HepG2 (cell line): ENCODE results near the gene CPT1C. TPM values are rescaled to one million over a fixed set of nuclear protein-coding genes. Genes with fewer than 3 reads are reported as not detected.

Experiments used
- ATAC-seq: fragments of 200-7000 bp; cut with Tn5 transposase; 3 replicates; pipeline ENCODE4 v1.9.1; 2020; ENCODE audit warnings: mild to moderate bottlenecking, moderate library complexity
- BruUV-seq: library from RNA; stranded (reverse); fragments of 400-500 nt; replicated peaks from 2 replicates; lab custom pipeline; 2021; lab: Mats Ljungman, UMichigan
- CTCF ChIA-PET: fragments of 300-600 bp; formaldehyde crosslinking; extraction: SDS; loops from one replicate; lab custom pipeline; 2021; ENCODE audit warnings: low total read pairs, inconsistent platforms, low intra/inter-chr PET ratio; lab: Yijun Ruan, JAX
- POLR2A ChIA-PET: fragments of 350-600 bp; sonication (Branson Sonifier 250); formaldehyde crosslinking; loops from one replicate; lab custom pipeline; 2020; ENCODE audit warnings: antibody characterized with exemption, inconsistent platforms; lab: Yijun Ruan, JAX
- DNase-seq: peaks from one replicate; pipeline ENCODE4 v3.0.0-alpha.2; 2015; ENCODE audit warnings: low spot score
- FAIRE-seq: peaks from 3 replicates; lab custom pipeline; 2011; peaks lifted over from hg19 to GRCh38; lab: Jason Lieb, UNC
- H2AFZ ChIP-seq: one replicate; pipeline ENCODE4 v1.6.1; 2011; ENCODE audit warnings: low read length, inconsistent platforms
- H3K27ac ChIP-seq: fragments of 300-600 bp; 3 replicates; pipeline ENCODE4 v1.8.0; 2011; ENCODE audit warnings: mixed run types, mild to moderate bottlenecking, mixed read lengths, low read length, inconsistent platforms; ENCODE audit not compliant: insufficient read depth; ENCODE audit errors: extremely low read length
- H3K27me3 ChIP-seq, 2 experiments: fragments of 200-600 bp in 1 of 2; 2 replicates in 1 of 2; 3 replicates in 1 of 2; pipeline versions ENCODE4 v1.6.0 to v1.8.0; 2011; ENCODE audit warnings: low read length in 2 of 2, mild to moderate bottlenecking in 2 of 2, moderate library complexity in 2 of 2, inconsistent platforms in 1 of 2; ENCODE audit not compliant: insufficient read depth in 2 of 2, control insufficient read depth in 1 of 2
- H3K36me3 ChIP-seq, 2 experiments: fragments of 200-600 bp in 1 of 2; replicated peaks in 1 of 2; 2 replicates in 1 of 2; 3 replicates in 1 of 2; pipeline versions ENCODE4 v1.5.1 to v1.8.0; 2011; ENCODE audit warnings: low read length in 2 of 2, inconsistent platforms in 1 of 2; ENCODE audit not compliant: insufficient read depth in 2 of 2, control insufficient read depth in 1 of 2
- H3K4me1 ChIP-seq: 2 replicates; pipeline ENCODE4 v1.5.1; 2012; ENCODE audit warnings: low read length, inconsistent platforms; ENCODE audit not compliant: insufficient read depth
- H3K4me2 ChIP-seq: 2 replicates; pipeline ENCODE4 v1.6.0; 2011; ENCODE audit warnings: low read depth, low read length, inconsistent platforms
- H3K4me3 ChIP-seq, 3 experiments: fragments of 200-600 bp in 1 of 3; sonication (generic), shearing (Covaris generic) in 1 of 3; replicated peaks in 1 of 3; 2 replicates each; pipeline ENCODE4 v1.5.1; 2011 to 2016; ENCODE audit warnings: low read length in 3 of 3, inconsistent platforms in 2 of 3, low read depth in 2 of 3, mild to moderate bottlenecking in 2 of 3, control low read depth in 1 of 3, mixed read lengths in 1 of 3; ENCODE audit not compliant: insufficient read depth in 1 of 3
- H3K79me2 ChIP-seq: one replicate; pipeline ENCODE4 v1.6.1; 2011; ENCODE audit warnings: low read length, inconsistent platforms; ENCODE audit not compliant: insufficient read depth
- H3K9ac ChIP-seq: 2 replicates; pipeline ENCODE4 v1.6.0; 2011; ENCODE audit warnings: mild to moderate bottlenecking, low read depth, low read length, inconsistent platforms; ENCODE audit not compliant: insufficient read depth
- H3K9me3 ChIP-seq: 2 replicates; pipeline ENCODE4 v1.5.1; 2012; ENCODE audit warnings: mild to moderate bottlenecking, low read length
- H4K20me1 ChIP-seq: 2 replicates; pipeline ENCODE4 v1.6.0; 2011; ENCODE audit warnings: inconsistent platforms, mild to moderate bottlenecking, low read length, moderate library complexity; ENCODE audit not compliant: insufficient read depth
- FOSL2 ChIP-seq: sonication (generic); formaldehyde crosslinking; IDR thresholded peaks from 2 replicates; pipeline ENCODE4 v1.4.0; 2020; ENCODE audit warnings: missing genetic modification reagents
- IRF2 ChIP-seq: IDR thresholded peaks from 2 replicates; pipeline ENCODE4 v1.6.1; 2018; ENCODE audit warnings: missing genetic modification reagents, missing compliant biosample characterization
- YEATS2 ChIP-seq: sonication (generic); formaldehyde crosslinking; IDR thresholded peaks from 2 replicates; pipeline ENCODE4 v1.4.0; 2020; ENCODE audit warnings: missing genetic modification reagents, borderline replicate concordance
- YY1 ChIP-seq: IDR thresholded peaks from 2 replicates; pipeline ENCODE4 v1.6.1; 2011; ENCODE audit warnings: low read length, low read depth, moderate library complexity, mild to moderate bottlenecking; ENCODE audit not compliant: insufficient read depth, insufficient replicate concordance
- ZNF687 ChIP-seq: sonication (generic); formaldehyde crosslinking; IDR thresholded peaks from 2 replicates; pipeline ENCODE4 v1.5.1; 2020; ENCODE audit warnings: mild to moderate bottlenecking, missing genetic modification reagents, moderate library complexity
- WGBS: methylation state at CpG from one replicate; pipeline ENCODE4 v1.1.6; 2017; ENCODE audit warnings: low lambda C conversion rate; 5-methylcytosine and 5-hydroxymethylcytosine counted together
- in situ Hi-C: cut with HindIII; loops from 2 replicates; pipeline ENCODE4 v1.10.0; 2017; ENCODE audit warnings: low pct_unique_long_range_greater_than_20kb; ENCODE audit not compliant: extremely low pct_ligation_motif_present
- intact Hi-C: fragments of 100-400 bp; cut with micrococcal nuclease; formaldehyde crosslinking; loops from one replicate; pipeline ENCODE4 v1.10.0; 2022; ENCODE audit not compliant: unreplicated experiment
- polyA plus RNA-seq, 8 experiments: library from polyadenylated mRNA; depleted of rRNA in 3 of 8; stranded (reverse) in 7 of 8; unstranded in 1 of 8; fragments of >200 nt; fragmentation: Illumina TruSeq in 4 of 8; extraction: Trizol in 4 of 8; gene quantifications; 2 replicates each; pipeline versions ENCODE4 v1.2.1 to v1.2.3, GENCODE V29; 2011 to 2016; ENCODE audit warnings: low read depth in 4 of 8, missing spikeins in 1 of 8, mixed read lengths in 1 of 8; ENCODE audit not compliant: insufficient read depth in 1 of 8
- total RNA-seq, 5 experiments: library from RNA; depleted of rRNA; stranded (reverse); fragments of >200 nt; fragmentation: Illumina TruSeq; extraction: Trizol; gene quantifications; 2 replicates each; pipeline ENCODE4 v1.2.3, GENCODE V29; 2016; ENCODE audit warnings: low read depth in 1 of 5

Gene CPT1C
- total and polyA plus RNA-seq, 2 of the 13 experiments (the other 11 are each of a cell fraction or from before 2014, with no cell fraction given) = 0.18 TPM; not detected in 1

DNA sequence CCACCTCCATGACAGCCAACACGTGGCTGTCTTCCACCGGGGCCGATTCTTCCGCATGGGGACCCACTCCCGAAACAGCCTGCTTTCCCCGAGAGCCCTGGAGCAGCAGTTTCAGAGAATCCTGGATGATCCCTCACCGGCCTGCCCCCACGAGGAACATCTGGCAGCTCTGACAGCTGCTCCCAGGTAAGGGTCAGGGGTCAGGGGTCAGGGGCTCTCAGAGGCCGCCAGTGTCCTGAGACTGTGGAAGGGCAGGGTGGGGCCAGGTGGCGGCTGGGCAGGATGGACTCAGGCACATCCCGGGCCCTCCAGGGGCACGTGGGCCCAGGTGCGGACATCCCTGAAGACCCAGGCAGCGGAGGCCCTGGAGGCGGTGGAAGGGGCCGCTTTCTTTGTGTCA, 15.0 kb downstream of the CPT1C start (continued):
- peak; percentile 30; the same call in 1 of the 2 replicates for TF ChIP-seq ZNF687 (CRISPR knock-in tag)

DNA sequence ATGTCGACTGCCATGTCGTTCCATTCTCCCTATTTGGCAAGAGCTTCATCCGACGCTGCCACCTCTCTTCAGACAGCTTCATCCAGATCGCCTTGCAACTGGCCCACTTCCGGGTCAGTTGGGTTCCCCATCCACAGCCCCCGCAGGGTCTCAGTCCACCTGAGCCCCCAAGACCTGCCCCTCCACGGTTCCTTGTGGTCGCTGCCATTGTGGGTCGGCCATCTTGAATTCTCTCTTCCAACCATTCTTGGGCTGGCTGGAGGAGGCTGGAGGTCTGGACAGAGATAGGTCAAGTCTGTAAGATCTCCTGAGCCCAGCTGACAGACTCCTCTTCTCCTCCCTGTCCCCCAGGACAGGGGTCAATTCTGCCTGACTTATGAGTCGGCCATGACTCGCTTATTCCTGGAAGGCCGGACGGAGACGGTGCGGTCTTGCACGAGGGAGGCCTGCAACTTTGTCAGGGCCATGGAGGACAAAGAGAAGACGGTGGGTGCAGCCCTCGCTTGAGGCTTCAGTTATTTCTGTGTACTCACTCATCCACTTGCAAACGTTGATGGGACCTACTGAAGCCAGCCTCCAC, 19.5 kb downstream of the CPT1C start:
- FAIRE-seq (no peak), ATAC-seq (no peak), DNase-seq (no peak)
- Histone ChIP-seq H3K4me3 (no peak overlapping the region), H2AFZ (no peak overlapping the region), H3K79me2 (no peaks in the 10 kb centered on the region), H3K4me2 (peak overlapping the region; percentile 1; the same call in 1 of the 2 replicates), H3K27ac (no peak overlapping the region), H3K4me1 (peaks cover 11% of the 10 kb centered on the region), H3K9me3 (no peaks in the 10 kb centered on the region), H3K9ac (no peak overlapping the region), H3K27me3 (peaks cover 0 to 4% of the 10 kb centered on the region in 2 experiments; a peak in 2 of 5 replicates), H3K36me3 (no peaks in the 10 kb centered on the region), H4K20me1 (no peaks in the 10 kb centered on the region)
- intact Hi-C loops = no loop called here
- CTCF ChIA-PET = no interaction called here
- POLR2A ChIA-PET = no interaction called here
- 51% methylated on average over 12 of the region's 20 CpGs for WGBS
- BruUV-seq = no TSS peak
- in situ Hi-C loops = no loop called here
- peak; percentile 57 for TF ChIP-seq YY1
- no peak for TF ChIP-seq YEATS2 (CRISPR knock-in tag)
- no peak for TF ChIP-seq IRF2 (CRISPR knock-in tag)
- peak; percentile 39 for TF ChIP-seq FOSL2
